Natural killer cell (primary cell): ENCODE measurements around the gene PRDM7. TPM values are rescaled to one million over a fixed set of nuclear protein-coding genes. Genes with fewer than 3 reads are reported as not detected.

Experiments
- ATAC-seq, 3 donors: fragments of 150-1000 bp in 2 of 3; fragments of 200-7000 bp in 1 of 3; cut with Tn5 transposase; 1 replicate in 1 of 3; 2 replicates in 2 of 3; pipeline ENCODE4 v1.10.0; 2021; ENCODE audit warnings: mild to moderate bottlenecking in 2 of 3, moderate library complexity in 2 of 3
- DNase-seq, 2 donors: peaks; one replicate each; pipeline versions ENCODE4 v3.0.0 to v3.0.0-alpha.2; 2013 to 2021; ENCODE audit warnings: mixed read lengths in 1 of 2
- H3K27ac ChIP-seq: one replicate; pipeline ENCODE4 v1.5.1; 2013; ENCODE audit warnings: mild to moderate bottlenecking, low read length
- H3K27me3 ChIP-seq: one replicate; pipeline ENCODE4 v1.6.1; 2013; ENCODE audit warnings: low read length; ENCODE audit not compliant: control insufficient read depth, insufficient read depth
- H3K36me3 ChIP-seq: one replicate; pipeline ENCODE4 v1.6.1; 2013; ENCODE audit warnings: low read length; ENCODE audit not compliant: control insufficient read depth, insufficient read depth
- H3K4me1 ChIP-seq: one replicate; pipeline ENCODE4 v1.6.1; 2013; ENCODE audit warnings: low read length; ENCODE audit not compliant: control insufficient read depth, insufficient read depth
- H3K4me3 ChIP-seq: one replicate; pipeline ENCODE4 v1.5.1; 2013; ENCODE audit warnings: low read length
- H3K9me3 ChIP-seq: one replicate; pipeline ENCODE4 v1.6.1; 2013; ENCODE audit warnings: low read length; ENCODE audit not compliant: control insufficient read depth, insufficient read depth
- H3K27ac Mint-ChIP-seq, 2 donors: one replicate each; pipeline ENCODE4 v1.8.0; 2022; ENCODE audit warnings: mild to moderate bottlenecking in 2 of 2, mixed read lengths in 2 of 2, moderate library complexity in 1 of 2
- H3K27me3 Mint-ChIP-seq, 2 donors: one replicate each; pipeline ENCODE4 v1.8.0; 2022; ENCODE audit warnings: low read depth in 2 of 2, mixed read lengths in 2 of 2
- H3K36me3 Mint-ChIP-seq: one replicate; pipeline ENCODE4 v1.8.0; 2022; ENCODE audit warnings: mixed read lengths
- H3K4me1 Mint-ChIP-seq, 2 donors: one replicate each; pipeline ENCODE4 v1.8.0; 2022; ENCODE audit warnings: mixed read lengths in 2 of 2
- H3K4me3 Mint-ChIP-seq: one replicate; pipeline ENCODE4 v1.8.0; 2022; ENCODE audit warnings: mild to moderate bottlenecking, moderate library complexity, mixed read lengths
- H3K9me3 Mint-ChIP-seq, 2 donors: one replicate each; pipeline ENCODE4 v1.8.0; 2022; ENCODE audit warnings: mixed read lengths in 2 of 2
- WGBS: methylation state at CpG from one replicate; pipeline ENCODE4 v1.1.7; 2013; ENCODE audit warnings: missing lambda C conversion rate; ENCODE audit not compliant: insufficient coverage; 5-methylcytosine and 5-hydroxymethylcytosine counted together
- intact Hi-C: fragments of 100-400 bp; cut with micrococcal nuclease; formaldehyde crosslinking; loops from one replicate; pipeline ENCODE4 v1.14.2; 2022
- total RNA-seq, 4 donors: library from RNA; stranded (reverse); fragments of 120-200 nt in 1 of 4; gene quantifications; one replicate each; pipeline versions ENCODE4 v1.2.3 to v1.2.4, GENCODE V29; 2013 to 2022
- TF ChIP-seq, protein P1 (sequence below): fragments of 200-600 bp; IDR thresholded peaks from one replicate; pipeline ENCODE4 v1.8.0; 2022; ENCODE audit warnings: antibody characterized with exemption

PRDM7 gene
- total RNA-seq, 3 donors from 2014 or later (not counting 1 experiment from before 2014, with no cell fraction given), result not detected

GRCh38 chr16:90041896-90042473, 35.1 kb downstream of the PRDM7 start:
- Histone ChIP-seq H3K27me3 (peaks cover 10% of the 10 kb centered on the region), H3K4me3 (no peak overlapping the region), H3K27ac (no peak overlapping the region), H3K36me3 (no peaks in the 10 kb centered on the region), H3K4me1 (peaks cover 9% of the 10 kb centered on the region), H3K9me3 (no peaks in the 10 kb centered on the region)
- H3K27ac Mint-ChIP-seq, result no peak overlapping the region
- no peak for DNase-seq
- no peak overlapping the region for H3K4me3 Mint-ChIP-seq
- TF ChIP-seq, protein P1, sequence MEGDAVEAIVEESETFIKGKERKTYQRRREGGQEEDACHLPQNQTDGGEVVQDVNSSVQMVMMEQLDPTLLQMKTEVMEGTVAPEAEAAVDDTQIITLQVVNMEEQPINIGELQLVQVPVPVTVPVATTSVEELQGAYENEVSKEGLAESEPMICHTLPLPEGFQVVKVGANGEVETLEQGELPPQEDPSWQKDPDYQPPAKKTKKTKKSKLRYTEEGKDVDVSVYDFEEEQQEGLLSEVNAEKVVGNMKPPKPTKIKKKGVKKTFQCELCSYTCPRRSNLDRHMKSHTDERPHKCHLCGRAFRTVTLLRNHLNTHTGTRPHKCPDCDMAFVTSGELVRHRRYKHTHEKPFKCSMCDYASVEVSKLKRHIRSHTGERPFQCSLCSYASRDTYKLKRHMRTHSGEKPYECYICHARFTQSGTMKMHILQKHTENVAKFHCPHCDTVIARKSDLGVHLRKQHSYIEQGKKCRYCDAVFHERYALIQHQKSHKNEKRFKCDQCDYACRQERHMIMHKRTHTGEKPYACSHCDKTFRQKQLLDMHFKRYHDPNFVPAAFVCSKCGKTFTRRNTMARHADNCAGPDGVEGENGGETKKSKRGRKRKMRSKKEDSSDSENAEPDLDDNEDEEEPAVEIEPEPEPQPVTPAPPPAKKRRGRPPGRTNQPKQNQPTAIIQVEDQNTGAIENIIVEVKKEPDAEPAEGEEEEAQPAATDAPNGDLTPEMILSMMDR, result no peak
- peaks cover 0 to 4% of the 10 kb centered on the region in 2 donors for H3K27me3 Mint-ChIP-seq
- H3K9me3 Mint-ChIP-seq, result no peaks in the 10 kb centered on the region
- WGBS, result 93% methylated on average over 16 of the region's 16 CpGs
- intact Hi-C loops, result no loop called here
- ATAC-seq, result no peak
- H3K36me3 Mint-ChIP-seq, result no peaks in the 10 kb centered on the region
- peaks cover 0 to 8% of the 10 kb centered on the region in 2 donors for H3K4me1 Mint-ChIP-seq

DNA sequence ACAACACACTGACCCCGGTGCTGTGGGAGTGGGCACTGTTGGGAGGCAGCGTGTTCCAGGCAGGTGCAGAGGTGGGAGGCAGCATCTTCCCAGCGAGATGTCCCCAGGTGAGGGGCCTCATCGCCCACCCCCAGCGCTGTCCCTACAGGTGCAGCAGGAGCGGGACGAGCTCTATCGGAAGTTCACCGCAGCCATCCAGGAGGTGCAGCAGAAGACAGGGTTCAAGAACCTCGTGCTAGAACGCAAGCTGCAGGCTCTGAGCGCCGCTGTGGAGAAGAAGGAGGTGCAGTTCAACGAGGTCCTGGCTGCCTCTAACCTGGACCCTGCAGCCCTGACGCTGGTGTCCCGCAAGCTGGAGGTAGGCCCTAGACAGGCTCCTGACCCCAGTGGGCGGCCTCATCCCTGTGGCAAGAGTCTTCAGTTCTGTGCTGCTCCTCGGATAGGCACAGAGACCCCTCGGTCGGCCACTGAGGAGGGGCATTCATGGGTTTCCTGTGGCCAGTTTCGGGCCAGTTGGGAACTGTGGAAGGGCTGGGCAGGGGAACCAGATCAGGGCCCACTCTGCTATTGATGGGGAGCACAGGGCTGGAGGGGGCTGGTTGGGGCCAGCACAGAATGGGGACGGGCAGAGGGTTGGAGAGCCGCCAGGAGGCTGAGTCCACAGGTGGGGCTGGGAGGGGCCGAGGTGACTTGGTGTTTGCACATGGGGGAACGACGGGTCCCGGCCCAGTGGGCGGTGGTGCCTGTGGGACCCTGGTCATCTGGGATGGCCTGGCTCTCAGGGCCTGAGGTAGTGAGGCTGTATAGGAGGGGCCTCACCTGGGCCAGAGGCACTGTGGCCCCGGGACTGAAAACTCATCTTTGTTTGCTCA, 36.7 kb downstream of the PRDM7 start:
- 94% methylated on average over 29 of the region's 29 CpGs for WGBS
- Mint-ChIP-seq H3K9me3 (no peaks in the 10 kb centered on the region), H3K27ac (no peak overlapping the region), H3K27me3 (no peaks in the 10 kb centered on the region), H3K4me1 (no peaks in the 10 kb centered on the region), H3K4me3 (no peak overlapping the region), H3K36me3 (no peaks in the 10 kb centered on the region)
- Histone ChIP-seq H3K27ac (no peak overlapping the region), H3K36me3 (no peaks in the 10 kb centered on the region), H3K27me3 (no peaks in the 10 kb centered on the region), H3K4me3 (no peak overlapping the region), H3K4me1 (no peaks in the 10 kb centered on the region), H3K9me3 (no peaks in the 10 kb centered on the region)
- ATAC-seq (no peak), DNase-seq (no peak)
- intact Hi-C loops, result no loop called here
- TF ChIP-seq, protein P1, result no peak

DNA sequence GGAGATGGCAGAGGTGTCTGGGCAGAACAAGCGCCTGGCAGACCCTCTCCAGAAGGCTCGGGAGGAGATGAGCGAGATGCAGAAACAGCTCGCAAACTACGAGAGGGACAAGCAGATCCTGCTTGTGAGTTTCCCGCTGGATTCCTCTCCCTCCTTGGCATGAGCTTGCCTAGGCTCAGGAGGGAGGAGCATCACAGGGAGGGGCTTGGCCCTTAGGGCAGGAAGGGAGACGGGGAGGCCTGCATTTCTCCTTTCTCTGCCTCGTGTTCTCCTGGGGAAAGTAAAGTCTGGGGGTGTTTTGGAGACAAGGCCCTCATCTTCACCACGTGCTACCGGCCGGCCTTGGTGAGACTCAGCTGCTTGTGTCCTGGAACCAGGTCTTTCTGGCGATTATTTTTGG, 39.9 kb downstream of the PRDM7 start:
- H3K27ac Mint-ChIP-seq, result no peak overlapping the region
- intact Hi-C loops, result no loop called here
- no peak overlapping the region for H3K4me3 Mint-ChIP-seq
- no peak for DNase-seq
- H3K36me3 Mint-ChIP-seq, result no peaks in the 10 kb centered on the region
- no peaks in the 10 kb centered on the region for H3K36me3 ChIP-seq
- H3K27me3 Mint-ChIP-seq, result peaks cover 0 to under 1% of the 10 kb centered on the region in 2 donors
- no peaks in the 10 kb centered on the region for H3K27me3 ChIP-seq
- no peak overlapping the region for H3K4me3 ChIP-seq
- no peaks in the 10 kb centered on the region for H3K9me3 Mint-ChIP-seq
- H3K4me1 Mint-ChIP-seq, result peaks cover 0 to 4% of the 10 kb centered on the region in 2 donors
- ATAC-seq, result no peak
- no peak overlapping the region for H3K27ac ChIP-seq
- H3K9me3 ChIP-seq, result no peaks in the 10 kb centered on the region
- TF ChIP-seq, protein P1, result no peak
- H3K4me1 ChIP-seq, result no peaks in the 10 kb centered on the region
- WGBS, result 90% methylated on average over 12 of the region's 12 CpGs
